ENCODE measurements around the gene HPX. TPM values are rescaled to one million over a fixed set of nuclear protein-coding genes. Genes with fewer than 3 reads are reported as not detected.

Gene HPX, protein sequence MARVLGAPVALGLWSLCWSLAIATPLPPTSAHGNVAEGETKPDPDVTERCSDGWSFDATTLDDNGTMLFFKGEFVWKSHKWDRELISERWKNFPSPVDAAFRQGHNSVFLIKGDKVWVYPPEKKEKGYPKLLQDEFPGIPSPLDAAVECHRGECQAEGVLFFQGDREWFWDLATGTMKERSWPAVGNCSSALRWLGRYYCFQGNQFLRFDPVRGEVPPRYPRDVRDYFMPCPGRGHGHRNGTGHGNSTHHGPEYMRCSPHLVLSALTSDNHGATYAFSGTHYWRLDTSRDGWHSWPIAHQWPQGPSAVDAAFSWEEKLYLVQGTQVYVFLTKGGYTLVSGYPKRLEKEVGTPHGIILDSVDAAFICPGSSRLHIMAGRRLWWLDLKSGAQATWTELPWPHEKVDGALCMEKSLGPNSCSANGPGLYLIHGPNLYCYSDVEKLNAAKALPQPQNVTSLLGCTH
- 1.2 TPM for total RNA-seq

DNA sequence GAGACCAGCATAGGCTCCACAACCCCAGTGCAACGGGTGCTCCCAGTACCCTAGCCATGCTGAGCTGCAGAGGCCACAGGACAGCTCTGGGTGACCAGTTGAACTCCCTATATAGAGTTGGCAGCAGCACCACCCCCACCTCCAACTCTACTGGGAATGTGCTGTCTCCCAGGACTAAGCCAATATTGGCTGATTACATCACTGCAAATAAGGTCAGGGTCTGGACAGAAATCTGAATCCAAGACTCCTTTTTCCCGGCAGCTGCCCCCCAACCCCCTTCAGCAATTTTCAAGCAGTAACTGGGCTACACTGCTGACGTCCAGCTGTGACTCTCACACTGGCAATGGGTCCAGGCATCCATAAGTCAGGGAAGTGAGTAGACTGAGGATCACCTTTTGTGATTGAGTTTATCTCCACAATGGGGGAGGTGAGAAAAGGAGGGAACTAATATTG lies at the start of gene HPX:
Gene HPX, minus strand, starts transcription at position 82 of the 453 bp plus-strand sequence. Its CDS starts 24 bp downstream, at position 58.
- DNase-seq (ENCODE audit: low spot score): no peak

DNA sequence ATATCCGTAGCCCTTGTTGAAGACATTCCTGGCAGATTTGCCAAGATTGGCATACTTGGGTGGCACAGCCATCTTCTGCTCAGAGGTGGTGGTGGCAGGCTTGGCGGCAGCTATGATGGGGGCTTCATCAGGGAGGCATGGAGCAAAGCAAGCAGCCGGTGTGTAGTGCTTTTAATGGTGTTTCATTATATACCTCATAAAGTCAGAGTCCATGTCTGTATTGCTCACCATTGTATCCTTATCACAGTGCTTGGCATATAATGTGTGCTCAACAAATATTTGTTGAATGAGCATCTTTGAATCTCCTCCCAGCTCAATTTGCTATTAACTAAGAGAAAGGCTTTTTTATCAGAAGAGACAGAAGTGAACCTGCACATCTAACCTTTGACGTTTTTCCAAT lies 48.5 kb upstream of the HPX start:
- no peak for DNase-seq (ENCODE audit: low spot score)

DNA sequence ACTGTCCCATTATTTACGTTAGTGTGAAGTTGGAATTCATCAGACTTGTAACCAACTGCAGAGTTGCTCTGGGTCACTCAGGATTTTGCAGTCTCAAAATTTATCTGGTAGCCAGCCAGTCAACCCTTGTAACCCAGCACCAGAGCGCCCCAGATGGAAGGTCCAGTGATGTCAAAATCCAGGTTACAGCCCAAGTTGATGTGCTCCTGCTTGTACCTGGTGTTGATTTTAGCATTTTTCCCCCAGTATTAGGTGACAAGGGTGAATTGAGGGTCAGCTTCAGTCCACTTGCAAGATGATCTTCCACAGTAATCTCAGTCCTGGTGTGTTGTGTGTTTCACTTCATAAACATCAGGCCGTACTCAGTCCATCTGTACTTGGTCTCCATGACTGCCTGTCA lies 48.0 kb upstream of the HPX start:
- no peak for DNase-seq (ENCODE audit: low spot score)

DNA sequence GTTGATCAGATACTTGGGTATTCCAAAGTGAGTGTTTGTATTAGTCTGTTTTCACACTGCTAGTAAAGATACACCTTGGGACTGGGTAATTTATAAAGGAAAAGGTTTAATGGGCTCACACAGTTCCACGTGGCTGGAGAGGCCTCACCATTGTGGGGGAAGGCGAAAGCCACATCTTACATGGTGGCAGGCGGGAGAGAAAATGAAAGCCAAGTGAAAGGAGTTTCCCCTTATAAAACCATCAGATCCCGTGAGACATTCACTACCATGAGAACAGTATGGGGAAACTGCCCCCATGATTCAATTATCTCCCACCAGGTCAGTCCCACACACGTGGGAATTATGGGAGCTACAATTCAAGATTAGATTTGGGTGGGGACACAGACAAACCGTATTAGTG lies 47.6 kb upstream of the HPX start:
- no peak for DNase-seq (ENCODE audit: low spot score)

DNA sequence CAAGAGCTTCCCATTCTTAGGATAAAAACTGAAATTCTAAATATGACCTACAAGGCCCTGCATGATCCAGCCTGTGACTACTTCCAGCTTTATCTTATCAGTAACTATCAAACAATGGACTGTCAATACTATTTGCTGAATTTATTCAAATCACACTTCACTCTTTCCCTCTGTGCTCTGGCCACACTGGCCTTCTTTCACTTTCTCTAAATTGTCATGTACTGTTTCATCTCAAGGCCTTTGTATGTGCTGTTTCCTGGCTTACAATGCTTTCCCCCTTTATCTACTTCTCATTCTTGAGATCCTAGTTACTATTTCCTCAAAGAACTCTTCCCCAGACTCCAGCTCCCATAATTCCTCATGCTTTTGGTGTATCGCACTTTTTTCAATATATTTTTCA lies 46.2 kb upstream of the HPX start:
- no peak for DNase-seq (ENCODE audit: low spot score)

DNA sequence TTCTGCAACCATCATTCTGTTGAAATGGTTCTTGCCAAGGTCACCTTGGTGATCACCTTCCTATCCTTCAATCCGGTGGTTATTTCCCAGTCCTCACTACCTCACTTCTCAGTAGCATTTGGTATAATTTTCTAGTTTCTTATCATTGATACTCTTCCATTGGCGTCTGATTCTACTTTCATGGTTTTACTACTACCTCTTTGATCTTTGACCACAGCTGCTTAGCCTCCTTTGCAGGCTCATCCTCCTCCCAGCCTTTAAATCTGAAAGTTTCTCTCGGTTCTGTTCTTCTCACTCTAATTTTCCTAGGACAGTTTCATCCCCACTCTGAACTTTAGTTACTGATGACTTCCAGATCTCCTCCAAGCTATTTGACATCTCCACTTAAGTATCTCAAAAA lies 45.5 kb upstream of the HPX start:
- DNase-seq (ENCODE audit: low spot score): no peak

DNA sequence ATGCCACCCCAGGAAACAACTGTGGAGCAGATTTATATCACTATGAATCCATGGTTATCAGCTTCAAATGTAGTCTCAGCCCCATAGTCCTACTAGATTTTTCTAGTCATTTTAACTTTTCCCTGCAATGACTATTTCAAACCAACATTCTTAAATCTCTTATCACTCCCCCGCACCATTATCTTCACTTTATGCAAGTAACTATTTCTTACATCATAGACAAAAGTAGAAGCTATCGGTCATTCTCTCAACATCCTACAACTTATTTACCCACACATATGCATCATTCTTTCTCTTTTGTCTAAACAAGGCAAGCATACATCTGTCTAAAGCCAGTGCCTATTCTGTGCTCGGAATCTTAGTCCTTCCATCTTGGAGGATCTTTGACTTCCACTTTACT lies 44.9 kb upstream of the HPX start:
- no peak for DNase-seq (ENCODE audit: low spot score)

DNA sequence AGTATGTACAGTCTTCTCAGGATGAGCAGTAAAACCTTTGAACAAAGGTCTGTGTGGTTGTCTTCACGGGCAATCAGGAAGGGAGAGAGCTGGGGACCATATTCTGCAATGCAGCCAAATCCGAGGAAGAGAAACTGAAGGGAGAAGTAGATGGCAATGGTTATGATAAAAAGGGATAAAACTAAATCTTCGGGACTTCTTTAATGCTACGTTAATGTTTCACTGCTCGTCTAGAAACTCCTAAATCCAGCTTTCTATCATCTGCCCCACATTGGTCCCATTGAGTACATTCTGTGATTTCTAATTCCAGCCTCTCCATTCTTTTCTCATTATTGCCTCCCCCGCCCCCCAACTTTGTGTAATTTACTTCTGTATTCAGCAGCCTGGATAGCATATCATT lies 42.2 kb upstream of the HPX start:
- no peak for DNase-seq (ENCODE audit: low spot score)

DNA sequence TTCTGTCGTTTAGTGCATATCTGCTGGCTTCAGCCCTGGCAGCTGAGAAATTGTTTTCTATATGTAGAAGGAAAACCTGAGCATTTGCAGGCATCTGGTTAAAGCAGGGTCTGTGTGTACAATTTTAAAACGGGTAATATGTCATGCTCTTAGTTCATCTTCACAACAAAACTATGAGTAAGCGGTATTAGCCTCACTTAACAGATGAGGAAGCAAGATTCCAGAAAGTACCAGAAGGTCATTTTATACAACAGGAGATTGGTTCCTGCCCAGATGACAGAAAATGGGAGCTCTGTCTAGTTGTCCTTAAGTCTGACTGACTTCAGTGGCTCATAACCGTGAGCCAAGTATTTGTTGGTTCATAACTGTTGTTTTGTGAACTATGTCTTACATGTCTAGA lies 41.7 kb upstream of the HPX start:
- no peak for DNase-seq (ENCODE audit: low spot score)

DNA sequence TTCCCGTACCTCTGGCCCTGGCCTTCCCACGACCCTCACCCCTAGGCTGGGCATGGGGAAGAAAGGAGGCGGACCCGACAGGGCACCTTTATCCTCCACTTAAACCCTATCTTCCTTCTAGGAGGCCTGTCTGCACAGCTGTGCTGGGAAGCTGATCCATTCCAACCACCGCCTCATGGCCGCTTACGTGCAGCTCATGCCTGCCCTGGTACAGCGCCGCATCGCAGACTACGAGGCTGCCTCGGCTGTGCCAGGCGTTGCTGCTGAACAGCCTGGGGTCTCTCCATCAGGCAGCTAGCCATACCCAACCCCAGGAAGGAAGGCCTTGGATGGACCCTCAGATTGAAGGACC lies 41.1 kb upstream of the HPX start:
- DNase-seq (ENCODE audit: low spot score): no peak

DNA sequence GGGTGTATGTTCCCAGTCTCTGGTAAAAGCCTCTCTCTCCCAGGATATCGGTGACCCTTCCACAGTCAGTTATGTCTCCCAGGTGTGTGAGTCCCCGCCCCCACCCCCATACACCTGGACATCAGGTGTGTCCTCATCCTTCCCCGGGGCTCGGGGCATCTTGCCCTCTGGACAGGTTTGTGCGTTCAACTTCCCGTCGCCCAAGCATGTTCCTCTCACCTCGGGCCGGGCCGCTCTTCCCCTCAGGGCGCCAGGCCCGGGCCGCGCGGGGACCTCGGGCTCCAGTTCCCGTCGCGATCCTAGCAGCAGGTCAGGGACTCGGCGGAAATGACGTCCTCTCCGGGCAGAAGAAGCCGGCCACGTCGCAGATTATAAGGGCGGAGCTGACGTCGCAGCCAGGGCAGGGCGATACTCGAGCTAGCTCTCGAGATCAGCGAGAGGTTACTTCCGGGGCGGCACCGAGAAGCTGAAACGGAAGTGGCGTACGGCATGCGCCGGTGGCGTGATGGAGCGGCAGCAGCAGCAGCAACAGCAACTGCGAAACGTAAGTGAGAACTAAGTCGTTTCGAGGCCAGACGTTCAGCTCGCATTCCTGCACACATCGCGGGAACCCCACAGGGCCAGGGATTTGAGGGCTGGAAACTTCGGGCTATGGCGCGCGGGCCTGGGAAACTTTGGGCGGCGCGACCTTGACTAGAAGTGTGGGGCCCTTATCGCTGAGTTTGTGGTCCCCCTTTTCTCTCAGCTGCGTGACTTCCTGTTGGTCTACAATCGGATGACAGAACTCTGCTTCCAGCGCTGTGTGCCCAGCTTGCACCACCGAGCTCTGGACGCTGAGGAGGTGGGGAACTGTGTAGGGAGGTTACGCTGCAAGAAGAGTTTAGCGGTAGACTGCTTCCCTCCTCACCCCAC lies 40.5 kb upstream of the HPX start, which contains the start of the genes ARFIP2 and TIMM10B:
Gene ARFIP2, minus strand, starts transcription at position 320 of the 912 bp plus-strand sequence. CDS start 910 bp downstream, outside the sequence.
Gene TIMM10B, plus strand, starts transcription at position 490 of the 912 bp plus-strand sequence. Its CDS starts 16 bp downstream, at position 506.
- DNase-seq (ENCODE audit: low spot score): peak; percentile 98

DNA sequence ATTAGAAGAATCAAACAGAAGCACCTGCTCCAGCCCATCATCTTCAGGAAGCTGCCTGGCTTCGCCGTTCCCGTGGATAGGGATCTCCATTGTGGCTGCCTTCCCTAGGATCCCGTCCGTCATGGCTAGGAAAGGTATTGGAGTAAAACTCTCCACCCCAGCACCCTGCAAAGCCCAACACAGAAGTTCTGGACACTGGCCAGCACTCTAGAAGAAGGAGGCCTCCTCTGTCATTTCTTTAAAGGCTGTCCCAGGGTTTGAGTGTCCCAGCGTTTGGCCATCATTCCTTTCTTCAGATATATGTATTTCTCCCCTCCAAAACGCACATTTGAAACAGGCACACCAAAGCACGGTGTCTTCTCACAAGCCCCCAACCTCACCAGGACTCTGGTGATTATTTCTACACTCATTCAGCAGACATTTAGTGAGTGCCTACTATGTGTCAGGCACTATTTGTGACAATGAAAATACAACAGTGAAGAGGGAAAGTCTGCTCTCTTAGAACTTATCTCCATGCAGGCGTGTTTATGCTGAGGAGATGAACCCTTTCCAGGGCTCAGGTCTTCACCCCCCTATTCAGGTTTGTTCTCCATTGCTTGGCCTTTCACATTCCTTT lies 39.6 kb upstream of the HPX start:
- no peak for DNase-seq (ENCODE audit: low spot score)

DNA sequence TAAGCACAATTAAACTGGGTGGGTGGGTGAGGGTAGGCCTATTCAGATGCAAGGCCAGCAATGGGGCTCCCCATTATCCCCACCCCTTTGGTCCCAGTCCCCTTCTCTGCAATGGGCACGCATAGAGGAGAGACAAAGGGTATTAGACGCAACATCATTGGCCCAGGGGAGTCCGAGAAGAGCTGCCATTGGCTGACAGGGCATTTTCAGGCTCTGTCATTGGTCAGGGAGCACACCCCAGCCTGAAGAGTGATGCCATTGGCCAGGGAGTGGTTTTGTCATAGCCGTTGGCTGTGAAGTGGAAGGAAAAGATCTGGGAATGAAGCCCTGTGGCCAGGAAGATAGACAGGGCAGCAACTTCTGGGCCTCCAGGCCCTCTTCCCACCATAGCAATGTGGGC lies 35.8 kb upstream of the HPX start:
- DNase-seq (ENCODE audit: low spot score): no peak

DNA sequence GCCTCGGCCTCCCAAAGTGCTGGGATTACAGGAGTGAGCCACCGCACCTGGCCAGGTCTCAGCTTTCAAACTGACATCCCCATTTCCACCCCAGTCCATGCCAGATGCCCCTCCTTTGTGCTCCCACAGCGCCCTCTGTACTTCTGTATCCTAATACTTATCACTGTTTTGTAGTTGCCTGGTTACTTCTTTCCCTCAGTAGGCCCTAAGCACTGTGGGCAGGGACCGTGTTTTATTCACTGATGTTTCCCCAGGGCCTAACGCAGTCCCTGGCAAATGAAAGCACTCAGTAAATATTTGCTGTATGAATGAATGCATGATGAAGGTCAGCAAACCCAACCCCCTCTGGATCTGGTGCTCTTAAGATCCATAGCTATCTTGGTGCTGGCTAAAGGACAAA lies 35.1 kb upstream of the HPX start:
- no peak for DNase-seq (ENCODE audit: low spot score)

DNA sequence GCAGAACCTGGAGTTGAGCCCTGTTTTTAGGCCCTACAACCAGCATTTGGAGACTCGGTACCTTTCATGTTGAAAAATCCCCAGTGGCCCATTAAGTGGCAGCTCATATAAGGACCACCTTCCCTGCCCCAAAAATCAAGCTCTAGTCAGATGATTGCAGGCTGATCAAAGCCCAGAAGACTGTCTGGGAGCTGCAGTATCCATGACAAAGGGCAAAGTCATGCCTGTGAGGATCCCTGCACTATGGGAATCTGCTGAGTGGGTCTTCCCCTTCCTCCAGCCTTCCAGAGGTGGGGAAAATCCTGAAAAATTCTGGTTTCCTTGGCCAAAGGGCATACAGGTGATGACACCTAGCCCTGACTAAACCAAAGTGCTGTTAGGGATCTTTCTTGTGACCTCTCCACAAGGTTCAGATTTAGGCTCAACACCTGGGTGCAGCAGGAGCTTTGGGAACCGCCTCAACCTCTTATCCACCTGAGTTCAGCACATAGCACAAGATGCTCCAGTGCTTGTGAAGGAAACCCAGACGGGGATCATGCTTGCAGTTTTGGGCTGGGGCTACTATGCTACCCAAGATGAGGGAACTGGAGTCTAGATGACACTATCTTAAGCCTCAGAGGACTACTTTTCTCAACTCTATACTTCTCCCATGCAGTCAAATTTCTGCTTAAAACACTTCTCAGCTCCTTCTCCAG lies 34.2 kb upstream of the HPX start:
- DNase-seq (ENCODE audit: low spot score): no peak

DNA sequence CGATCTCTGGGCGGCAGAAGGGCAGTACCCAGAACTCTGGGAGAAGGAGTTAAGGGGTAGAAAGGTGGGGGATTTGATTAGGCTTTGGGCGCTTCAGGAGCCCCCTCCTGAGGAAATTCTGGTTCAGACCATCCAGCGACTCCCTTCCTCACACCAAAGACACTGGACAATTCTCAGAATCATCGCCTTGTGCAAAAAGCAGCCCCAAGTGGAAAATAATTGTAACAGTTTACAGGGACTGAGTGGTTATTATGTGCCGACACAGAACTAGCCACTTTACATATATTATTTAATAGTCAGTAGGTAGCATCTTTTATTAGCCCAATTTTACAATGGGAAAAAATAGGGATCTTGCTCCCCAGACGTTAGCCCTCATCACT lies 33.6 kb upstream of the HPX start:
- no peak for DNase-seq (ENCODE audit: low spot score)

DNA sequence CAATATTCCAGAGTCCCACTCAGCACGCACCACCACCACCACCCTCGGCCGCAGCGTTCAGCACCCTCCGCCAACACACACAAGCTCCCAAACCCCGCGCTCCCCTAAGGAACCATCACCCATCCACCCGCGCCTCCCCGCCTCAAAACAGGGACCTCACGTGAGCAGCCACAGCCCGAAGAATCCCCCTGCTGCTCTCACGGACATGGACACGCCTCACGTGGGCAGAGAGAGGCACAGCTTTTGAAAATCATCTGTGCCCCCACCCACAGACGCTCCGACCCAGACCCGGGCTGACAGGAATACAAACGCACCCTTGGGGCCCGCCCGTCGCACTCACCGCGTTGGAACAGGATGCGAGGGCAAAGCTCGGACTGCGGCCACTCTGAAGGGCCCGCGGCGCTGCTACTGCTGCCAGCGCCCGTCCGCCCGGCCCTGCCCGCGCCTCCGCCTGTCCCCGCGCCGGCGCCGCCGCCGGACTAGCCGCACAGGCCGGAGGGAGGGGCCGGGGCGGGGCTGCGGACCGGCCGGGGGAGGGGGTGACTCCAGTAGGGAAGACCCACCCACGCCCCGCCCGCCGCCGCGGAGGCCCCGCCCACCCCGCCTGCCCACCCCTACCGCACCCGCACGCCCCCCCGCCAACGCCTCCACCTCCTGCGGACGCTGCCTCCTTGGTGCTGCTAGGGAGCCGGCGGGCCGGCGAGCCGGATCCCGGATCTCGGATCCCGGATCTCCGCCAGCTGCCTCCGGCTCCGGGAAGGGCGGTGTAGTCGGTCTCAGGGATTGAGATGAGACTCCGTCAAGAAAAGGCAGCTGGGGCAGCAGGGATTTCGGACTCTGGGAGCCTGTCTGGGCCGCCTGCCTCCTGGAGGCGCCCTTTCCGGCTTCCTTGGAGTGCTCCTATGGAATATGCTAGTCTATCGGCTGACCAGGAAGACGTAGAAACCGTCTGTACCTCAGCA lies 32.9 kb upstream of the HPX start, which contains the start of gene TRIM3:
Gene TRIM3, minus strand, starts transcription at position 491 of the 962 bp plus-strand sequence. CDS start 8,246 bp downstream, outside the sequence.
- peak; percentile 94 for DNase-seq (ENCODE audit: low spot score)

DNA sequence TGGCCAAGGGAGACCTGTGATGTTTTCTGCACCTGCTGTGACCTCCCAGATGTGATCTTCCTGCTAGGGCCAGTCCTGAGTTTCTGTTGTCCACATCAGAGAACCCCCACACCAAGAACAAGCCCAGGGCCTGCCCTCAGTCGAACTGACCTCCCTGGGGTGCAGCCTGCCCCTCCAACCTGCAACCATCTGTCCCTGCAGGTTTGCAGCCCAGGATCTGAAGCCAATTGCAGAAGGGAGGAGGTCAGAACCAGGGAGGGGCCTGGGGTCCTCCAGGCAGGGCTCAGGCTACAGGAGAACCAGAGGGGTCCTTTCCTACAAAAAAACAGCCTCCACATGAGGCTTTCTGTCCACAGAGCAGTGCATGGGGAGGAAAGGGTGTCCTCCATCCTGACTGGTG lies 32.1 kb upstream of the HPX start:
- DNase-seq (ENCODE audit: low spot score): no peak

DNA sequence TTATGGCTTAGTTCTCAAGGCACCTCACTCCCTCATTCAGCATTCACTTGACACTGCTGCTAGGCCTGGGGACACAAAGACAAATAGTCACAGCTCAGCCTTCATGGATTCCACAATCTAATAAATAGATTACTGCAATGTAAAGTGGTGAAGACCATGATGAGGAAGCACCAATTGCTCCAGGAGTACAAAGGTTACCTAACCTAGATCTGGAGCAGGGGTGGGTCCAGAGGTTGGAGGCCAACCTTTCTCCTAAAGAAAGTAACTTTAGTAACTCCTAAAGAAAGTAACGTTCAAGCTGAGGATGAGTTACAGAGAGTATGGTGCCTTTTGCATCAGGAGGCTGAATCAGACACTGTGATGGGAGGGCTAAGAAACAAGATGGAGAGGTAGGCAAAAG lies 28.8 kb upstream of the HPX start:
- DNase-seq (ENCODE audit: low spot score): no peak
